MM.1S (cell line): ENCODE measurements around the gene ZNF354C.

Experiments used
- DNase-seq: peaks from one replicate; pipeline ENCODE4 v3.0.0-alpha.2; 2015
- H2AFZ ChIP-seq: fragments of 300-600 bp; sonication (generic); 2 replicates; pipeline ENCODE4 v1.6.0; 2016; ENCODE audit warnings: antibody characterized with exemption, low read length
- H3F3A ChIP-seq: fragments of 300-600 bp; sonication (generic); 2 replicates; pipeline ENCODE4 v1.6.1; 2016; ENCODE audit warnings: mild to moderate bottlenecking, antibody characterized with exemption, low read length, moderate library complexity, mixed read lengths; ENCODE audit not compliant: insufficient read depth
- H3K27ac ChIP-seq: fragments of 300-600 bp; sonication (generic); 2 replicates; pipeline ENCODE4 v1.5.1; 2016; ENCODE audit warnings: mild to moderate bottlenecking, low read length
- H3K27me3 ChIP-seq: fragments of 300-600 bp; sonication (generic); replicated peaks from 2 replicates; pipeline ENCODE4 v1.6.0; 2016; ENCODE audit warnings: low read length; ENCODE audit not compliant: insufficient read depth
- H3K36me3 ChIP-seq: fragments of 300-600 bp; sonication (generic); replicated peaks from 2 replicates; pipeline ENCODE4 v1.6.1; 2016; ENCODE audit warnings: mild to moderate bottlenecking, low read length, mixed read lengths; ENCODE audit not compliant: insufficient read depth
- H3K4me1 ChIP-seq: fragments of 300-600 bp; sonication (generic); 2 replicates; pipeline ENCODE4 v1.6.1; 2016; ENCODE audit warnings: low read length, mixed read lengths
- H3K4me2 ChIP-seq: fragments of 300-600 bp; sonication (generic); 2 replicates; pipeline ENCODE4 v1.6.0; 2016; ENCODE audit warnings: low read depth, low read length
- H3K4me3 ChIP-seq: fragments of 300-600 bp; sonication (generic); 2 replicates; pipeline ENCODE4 v1.5.1; 2016; ENCODE audit warnings: low read length, mixed read lengths
- H3K79me2 ChIP-seq: fragments of 300-600 bp; sonication (generic); 2 replicates; pipeline ENCODE4 v1.6.1; 2016; ENCODE audit warnings: mixed run types, low read length, mixed read lengths
- H3K9ac ChIP-seq: fragments of 300-600 bp; sonication (generic); 2 replicates; pipeline ENCODE4 v1.6.1; 2016; ENCODE audit warnings: low read length, mixed read lengths
- H3K9me2 ChIP-seq: fragments of 300-600 bp; sonication (generic); replicated peaks from 2 replicates; pipeline ENCODE4 v1.6.1; 2016; ENCODE audit warnings: mild to moderate bottlenecking, low read length, mixed read lengths; ENCODE audit not compliant: insufficient read depth
- H3K9me3 ChIP-seq: fragments of 300-600 bp; sonication (generic); replicated peaks from 2 replicates; pipeline ENCODE4 v1.6.1; 2016; ENCODE audit warnings: mild to moderate bottlenecking, low read length, mixed read lengths; ENCODE audit not compliant: insufficient read depth
- H4K20me1 ChIP-seq: fragments of 300-600 bp; sonication (generic); 2 replicates; pipeline ENCODE4 v1.6.1; 2016; ENCODE audit warnings: mild to moderate bottlenecking, low read length, moderate library complexity, mixed read lengths; ENCODE audit not compliant: insufficient read depth
- CTCF ChIP-seq: fragments of 300-600 bp; sonication (generic); IDR thresholded peaks from 2 replicates; pipeline ENCODE4 v1.5.1; 2016; ENCODE audit warnings: antibody characterized with exemption, low read length, mixed read lengths
- EZH2 ChIP-seq: fragments of 300-600 bp; sonication (generic); optimal IDR thresholded peaks from 2 replicates; pipeline ENCODE3; 2017; ENCODE audit warnings: low read depth, mild to moderate bottlenecking, antibody characterized with exemption, low read length, mixed read lengths
- EZH2phosphoT487 ChIP-seq: fragments of 300-600 bp; sonication (generic); IDR thresholded peaks from 2 replicates; pipeline ENCODE4 v1.6.1; 2018; ENCODE audit warnings: antibody characterized with exemption, low read length

The ZNF354C gene

GRCh38 chr5:179061025-179061424 is 852 bp downstream of the ZNF354C start:
- no peak overlapping the region for H3K4me3 ChIP-seq
- no peaks in the 10 kb centered on the region for H3K36me3 ChIP-seq
- TF ChIP-seq CTCF = no peak
- no peak for TF ChIP-seq EZH2phosphoT487
- no peak for TF ChIP-seq EZH2
- peaks cover 4% of the 10 kb centered on the region; the same call in 1 of the 2 replicates for H3K27me3 ChIP-seq
- H3K27ac ChIP-seq = no peak overlapping the region
- H2AFZ ChIP-seq = no peak overlapping the region
- no peaks in the 10 kb centered on the region for H4K20me1 ChIP-seq
- DNase-seq = no peak
- H3K9me2 ChIP-seq = no peaks in the 10 kb centered on the region
- H3F3A ChIP-seq = no peaks in the 10 kb centered on the region
- H3K9me3 ChIP-seq = no peaks in the 10 kb centered on the region
- no peak overlapping the region for H3K4me2 ChIP-seq
- no peaks in the 10 kb centered on the region for H3K79me2 ChIP-seq
- no peak overlapping the region for H3K9ac ChIP-seq
- H3K4me1 ChIP-seq = no peaks in the 10 kb centered on the region

DNA sequence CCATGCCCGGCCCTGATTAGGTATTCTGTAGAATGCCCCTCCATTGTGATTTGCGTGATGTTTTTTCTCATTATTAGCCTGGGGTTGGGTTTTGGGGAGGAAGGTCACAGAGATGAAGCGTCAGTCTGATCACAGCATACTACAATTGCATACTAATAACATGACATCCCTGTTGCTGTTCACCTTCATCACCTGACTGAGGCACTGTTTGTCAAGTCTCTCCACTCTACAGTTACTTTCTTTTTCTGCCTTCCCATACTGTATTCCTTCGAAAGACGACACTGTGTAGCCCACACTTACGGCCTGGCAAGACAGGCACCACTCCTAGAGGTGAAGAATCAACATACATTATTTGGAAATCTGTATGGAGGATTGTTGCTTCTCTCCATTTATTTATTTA is 5.5 kb downstream of the ZNF354C start:
- H3F3A ChIP-seq = no peaks in the 10 kb centered on the region
- H3K9me3 ChIP-seq = no peaks in the 10 kb centered on the region

GRCh38 chr5:179079165-179079987 is 19.2 kb downstream of the ZNF354C start:
- H3K36me3 ChIP-seq = no peaks in the 10 kb centered on the region
- H3K4me2 ChIP-seq = no peak overlapping the region
- no peaks in the 10 kb centered on the region for H4K20me1 ChIP-seq
- no peak overlapping the region for H2AFZ ChIP-seq
- no peak overlapping the region for H3K4me3 ChIP-seq
- TF ChIP-seq EZH2phosphoT487 (no peak), CTCF (no peak), EZH2 (no peak)
- DNase-seq = no peak
- H3K79me2 ChIP-seq = no peaks in the 10 kb centered on the region
- no peaks in the 10 kb centered on the region; the same call in 1 of the 2 replicates for H3K27me3 ChIP-seq
- H3K9ac ChIP-seq = no peak overlapping the region
- no peaks in the 10 kb centered on the region for H3F3A ChIP-seq
- no peaks in the 10 kb centered on the region for H3K9me2 ChIP-seq
- H3K4me1 ChIP-seq = no peaks in the 10 kb centered on the region
- H3K9me3 ChIP-seq = no peaks in the 10 kb centered on the region; the same call in 1 of the 2 replicates
- H3K27ac ChIP-seq = no peak overlapping the region

More for the DNA sequence above, 5.5 kb downstream of the ZNF354C start:
- no peak overlapping the region for H3K9ac ChIP-seq
- DNase-seq = peak; percentile 23
- TF ChIP-seq CTCF (peak; percentile 40), EZH2 (no peak), EZH2phosphoT487 (no peak)
- H4K20me1 ChIP-seq = no peaks in the 10 kb centered on the region
- no peaks in the 10 kb centered on the region for H3K4me1 ChIP-seq
- H3K27me3 ChIP-seq = no peaks in the 10 kb centered on the region
- no peak overlapping the region for H3K4me3 ChIP-seq
- no peak overlapping the region for H3K27ac ChIP-seq
- H2AFZ ChIP-seq = no peak overlapping the region
- H3K79me2 ChIP-seq = no peaks in the 10 kb centered on the region
- H3K9me2 ChIP-seq = no peaks in the 10 kb centered on the region
- H3K4me2 ChIP-seq = no peak overlapping the region
- H3K36me3 ChIP-seq = no peaks in the 10 kb centered on the region
